GM23338 (cell line): ENCODE data around the gene IL17C. TPM values are rescaled to one million over a fixed set of nuclear protein-coding genes. Genes with fewer than 3 reads are reported as not detected.

Source experiments
- ATAC-seq: fragments of 200-7000 bp; cut with Tn5 transposase; 3 replicates; pipeline ENCODE4 v1.9.1; 2020
- DNase-seq: peaks from one replicate; pipeline ENCODE4 v3.0.0-alpha.2; 2015; ENCODE audit warnings: low spot score
- H2AFZ ChIP-seq: fragments of 200-600 bp; sonication (generic); 2 replicates; pipeline ENCODE4 v1.8.0; 2016; ENCODE audit warnings: antibody characterized with exemption, mild to moderate bottlenecking, moderate library complexity
- H3F3A ChIP-seq: fragments of 200-600 bp; sonication (generic); replicated peaks from 2 replicates; pipeline ENCODE4 v1.8.0; 2017; ENCODE audit warnings: antibody characterized with exemption, mixed run types, low read depth
- H3K27ac ChIP-seq: fragments of 200-600 bp; sonication (generic); 2 replicates; pipeline ENCODE4 v1.6.1; 2016; ENCODE audit warnings: low read depth
- H3K27me3 ChIP-seq: fragments of 200-600 bp; sonication (generic); 2 replicates; pipeline ENCODE4 v1.8.0; 2016; ENCODE audit warnings: mild to moderate bottlenecking, mixed run types, moderate library complexity; ENCODE audit not compliant: insufficient read depth
- H3K36me3 ChIP-seq: fragments of 200-600 bp; sonication (generic); 2 replicates; pipeline ENCODE4 v1.8.0; 2016; ENCODE audit warnings: mild to moderate bottlenecking; ENCODE audit not compliant: insufficient read depth
- H3K4me1 ChIP-seq: fragments of 200-600 bp; sonication (generic); 2 replicates; pipeline ENCODE4 v1.8.0; 2016; ENCODE audit warnings: mild to moderate bottlenecking, moderate library complexity; ENCODE audit not compliant: insufficient read depth
- H3K4me2 ChIP-seq: fragments of 200-600 bp; sonication (generic); 2 replicates; pipeline ENCODE4 v1.7.1; 2017; ENCODE audit warnings: mixed run types
- H3K4me3 ChIP-seq: fragments of 200-600 bp; sonication (generic); 2 replicates; pipeline ENCODE4 v1.6.1; 2016; ENCODE audit warnings: mixed run types
- H3K79me2 ChIP-seq: fragments of 200-600 bp; sonication (generic); replicated peaks from 2 replicates; pipeline ENCODE4 v1.8.0; 2017; ENCODE audit warnings: mild to moderate bottlenecking; ENCODE audit not compliant: insufficient read depth
- H3K9me2 ChIP-seq: fragments of 200-600 bp; sonication (generic); 2 replicates; pipeline ENCODE4 v1.8.0; 2017; ENCODE audit not compliant: insufficient read depth
- H4K20me1 ChIP-seq: fragments of 200-600 bp; sonication (generic); replicated peaks from 2 replicates; pipeline ENCODE4 v1.8.0; 2017; ENCODE audit warnings: mild to moderate bottlenecking; ENCODE audit not compliant: insufficient read depth
- H3K27ac Mint-ChIP-seq: 2 replicates; pipeline ENCODE4 v1.8.0; 2020; ENCODE audit warnings: inconsistent platforms, mild to moderate bottlenecking, moderate library complexity, mixed read lengths
- H3K27me3 Mint-ChIP-seq: 3 replicates; pipeline ENCODE4 v1.8.0; 2022; ENCODE audit warnings: low read depth, mild to moderate bottlenecking, moderate library complexity, mixed read lengths, inconsistent platforms; ENCODE audit not compliant: insufficient read depth, poor library complexity
- H3K36me3 Mint-ChIP-seq: 3 replicates; pipeline ENCODE4 v1.8.0; 2021; ENCODE audit warnings: low read depth, mild to moderate bottlenecking, inconsistent platforms, moderate library complexity, mixed read lengths
- H3K4me1 Mint-ChIP-seq: 3 replicates; pipeline ENCODE4 v1.8.0; 2020; ENCODE audit warnings: mild to moderate bottlenecking, inconsistent platforms, mixed read lengths
- H3K4me3 Mint-ChIP-seq: 3 replicates; pipeline ENCODE4 v1.8.0; 2021; ENCODE audit warnings: moderate library complexity, mild to moderate bottlenecking, inconsistent platforms, mixed read lengths
- H3K9me3 Mint-ChIP-seq: 3 replicates; pipeline ENCODE4 v1.8.0; 2020; ENCODE audit warnings: moderate library complexity, mild to moderate bottlenecking, inconsistent platforms, mixed read lengths
- CTCF ChIP-seq, 2 experiments: fragments of 200-600 bp in 1 of 2; sonication (generic) in 1 of 2; conservative IDR thresholded peaks; 2 replicates each; pipeline versions ENCODE4 v1.5.1 to v1.6.1; 2016 to 2017; ENCODE audit warnings: antibody characterized with exemption in 2 of 2, low read depth in 2 of 2, mild to moderate bottlenecking in 2 of 2, moderate library complexity in 1 of 2
- JUNB ChIP-seq: IDR thresholded peaks from one replicate; pipeline ENCODE4 v1.6.1; 2016; ENCODE audit warnings: antibody characterized with exemption; ENCODE audit not compliant: unreplicated experiment
- NANOG ChIP-seq: IDR thresholded peaks from 2 replicates; pipeline ENCODE4 v1.6.1; 2016; ENCODE audit warnings: antibody characterized with exemption, borderline replicate concordance
- POLR2AphosphoS5 ChIP-seq: IDR thresholded peaks from 2 replicates; pipeline ENCODE4 v1.6.1; 2016; ENCODE audit warnings: antibody characterized with exemption, low read depth
- polyA plus RNA-seq: library from polyadenylated mRNA; unstranded; fragments of >200 nt; fragmentation: Nextera tagmentation; extraction: Ambion mirVana; gene quantifications from 2 replicates; pipeline ENCODE4 v1.2.1, GENCODE V29; 2016
- total RNA-seq: library from RNA; depleted of rRNA; stranded (reverse); fragments of >200 nt; shearing (Covaris generic); gene quantifications from 2 replicates; pipeline ENCODE4 v1.2.3, GENCODE V29; 2014

The IL17C gene
- total and polyA plus RNA-seq, 2 experiments from 2014 or later, result 2.7 to 3.9 TPM

GRCh38 chr16:88636488-88637265 is 1.7 kb upstream of the IL17C start:
- no peaks in the 10 kb centered on the region for H3K36me3 ChIP-seq
- no peak overlapping the region for H2AFZ ChIP-seq
- DNase-seq (no peak), ATAC-seq (no peak)
- H3K27me3 ChIP-seq, result no peaks in the 10 kb centered on the region; the same call in 1 of the 2 replicates
- peaks cover 5% of the 10 kb centered on the region; the same call in 2 of the 3 replicates for H3K36me3 Mint-ChIP-seq
- H3K4me3 Mint-ChIP-seq, result peak overlapping the region; percentile 50; the same call in 2 of the 3 replicates
- peaks cover 6% of the 10 kb centered on the region; the same call in 2 of the 3 replicates for H3K9me3 Mint-ChIP-seq
- no peak overlapping the region; the same call in 1 of the 2 replicates for H3K27ac Mint-ChIP-seq
- TF ChIP-seq NANOG (no peak), CTCF (conservative IDR thresholded peaks at IDR 0.05; ENCODE audit: low read depth in 2 of 2) (0 out of 4 replicates have a peak, but pooled peaks of 1 of the 2 experiments have one; percentile 29), JUNB (no peak)
- H3K79me2 ChIP-seq, result no peaks in the 10 kb centered on the region
- peaks cover 22% of the 10 kb centered on the region for H3K4me1 ChIP-seq
- 0 out of 2 replicates have a peak, but pooled peaks cover 19% of the 10 kb centered on the region for H3F3A ChIP-seq
- no peak overlapping the region for H3K4me3 ChIP-seq
- peaks cover 40% of the 10 kb centered on the region for H3K4me1 Mint-ChIP-seq
- H3K9me2 ChIP-seq, result no peaks in the 10 kb centered on the region
- H3K4me2 ChIP-seq, result no peak overlapping the region
- no peak overlapping the region for H3K27ac ChIP-seq
- no peaks in the 10 kb centered on the region for H4K20me1 ChIP-seq
- H3K27me3 Mint-ChIP-seq, result peaks cover 31% of the 10 kb centered on the region

DNA sequence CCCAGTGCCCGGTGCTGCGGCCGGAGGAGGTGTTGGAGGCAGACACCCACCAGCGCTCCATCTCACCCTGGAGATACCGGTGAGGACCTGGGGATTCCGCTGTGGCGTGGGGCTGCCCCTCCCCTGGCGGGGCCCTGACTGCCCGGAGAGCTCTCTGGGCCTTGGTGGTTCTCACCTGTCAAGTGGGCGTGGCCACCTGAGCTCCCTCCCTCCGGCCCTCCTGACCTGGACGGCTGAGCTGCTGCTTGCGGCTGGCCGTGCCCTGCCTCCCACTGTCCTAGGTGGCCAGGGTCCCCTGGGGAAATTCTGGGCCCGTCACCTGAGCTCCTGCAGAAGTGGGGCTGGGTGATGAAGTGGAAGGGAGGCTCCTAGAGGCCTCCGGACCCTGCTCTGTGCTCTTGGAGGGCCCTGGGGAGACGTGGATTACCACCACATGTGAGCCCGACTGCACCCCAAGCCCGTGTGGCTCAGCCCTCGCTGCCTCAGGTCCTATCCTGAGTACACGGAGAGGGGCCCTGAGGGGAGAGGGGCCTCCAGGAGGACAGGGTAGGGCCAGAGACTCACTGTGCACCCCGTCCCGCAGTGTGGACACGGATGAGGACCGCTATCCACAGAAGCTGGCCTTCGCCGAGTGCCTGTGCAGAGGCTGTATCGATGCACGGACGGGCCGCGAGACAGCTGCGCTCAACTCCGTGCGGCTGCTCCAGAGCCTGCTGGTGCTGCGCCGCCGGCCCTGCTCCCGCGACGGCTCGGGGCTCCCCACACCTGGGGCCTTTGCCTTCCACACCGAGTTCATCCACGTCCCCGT is 1.1 kb downstream of the IL17C start:
- H3K4me2 ChIP-seq, result peak overlapping the region; percentile 74
- peak; percentile 92 for DNase-seq

More for the DNA sequence above, 1.1 kb downstream of the IL17C start:
- TF ChIP-seq POLR2AphosphoS5 (peak; percentile 53; the same call in 1 of the 2 replicates), CTCF (conservative IDR thresholded peaks at IDR 0.05; ENCODE audit: low read depth in 2 of 2) (no peak)
- Mint-ChIP-seq H3K36me3 (peaks cover 9% of the 10 kb centered on the region; the same call in 2 of the 3 replicates), H3K27me3 (peaks cover 36% of the 10 kb centered on the region), H3K9me3 (peaks cover 6% of the 10 kb centered on the region; the same call in 2 of the 3 replicates), H3K4me3 (peak overlapping the region; percentile 53), H3K4me1 (peaks cover 40% of the 10 kb centered on the region), H3K27ac (no peak overlapping the region)
- H3K36me3 ChIP-seq, result no peaks in the 10 kb centered on the region
- peak overlapping the region; percentile 30; the same call in 1 of the 2 replicates for H3K4me3 ChIP-seq
- ATAC-seq, result peak; percentile 55
- peak overlapping the region; percentile 89; the same call in 1 of the 2 replicates for H2AFZ ChIP-seq
- no peaks in the 10 kb centered on the region; the same call in 1 of the 2 replicates for H4K20me1 ChIP-seq
- H3K27ac ChIP-seq, result no peak overlapping the region
- H3K79me2 ChIP-seq, result no peaks in the 10 kb centered on the region
- H3K4me1 ChIP-seq, result peaks cover 15% of the 10 kb centered on the region
- H3K27me3 ChIP-seq, result no peaks in the 10 kb centered on the region; the same call in 1 of the 2 replicates
- no peaks in the 10 kb centered on the region for H3K9me2 ChIP-seq
- 0 out of 2 replicates have a peak, but pooled peaks cover 11% of the 10 kb centered on the region for H3F3A ChIP-seq
